Measurements from ENCODE around the gene MED12L.

Gene MED12L

GRCh38 chr3:151209654-151210053 lies 124.2 kb downstream of the MED12L start:
- Histone ChIP-seq H3K4me1 (no peaks in the 10 kb centered on the region), H2AFZ (no peak overlapping the region), H3K9me3 (ENCODE audit: control insufficient read depth, low read length) (no peaks in the 10 kb centered on the region), H3K4me3 (ENCODE audit: low read depth, low read length) (no peak overlapping the region), H3K36me3 (ENCODE audit: control insufficient read depth, insufficient read depth, low read length) (no peaks in the 10 kb centered on the region), H3K9ac (no peak overlapping the region), H3K27me3 (ENCODE audit: control insufficient read depth, insufficient read depth, low read length) (no peaks in the 10 kb centered on the region), H3K4me2 (ENCODE audit: low read length) (no peak overlapping the region), H3K27ac (no peak overlapping the region), H3K79me2 (no peaks in the 10 kb centered on the region)
- TF ChIP-seq, protein P1, sequence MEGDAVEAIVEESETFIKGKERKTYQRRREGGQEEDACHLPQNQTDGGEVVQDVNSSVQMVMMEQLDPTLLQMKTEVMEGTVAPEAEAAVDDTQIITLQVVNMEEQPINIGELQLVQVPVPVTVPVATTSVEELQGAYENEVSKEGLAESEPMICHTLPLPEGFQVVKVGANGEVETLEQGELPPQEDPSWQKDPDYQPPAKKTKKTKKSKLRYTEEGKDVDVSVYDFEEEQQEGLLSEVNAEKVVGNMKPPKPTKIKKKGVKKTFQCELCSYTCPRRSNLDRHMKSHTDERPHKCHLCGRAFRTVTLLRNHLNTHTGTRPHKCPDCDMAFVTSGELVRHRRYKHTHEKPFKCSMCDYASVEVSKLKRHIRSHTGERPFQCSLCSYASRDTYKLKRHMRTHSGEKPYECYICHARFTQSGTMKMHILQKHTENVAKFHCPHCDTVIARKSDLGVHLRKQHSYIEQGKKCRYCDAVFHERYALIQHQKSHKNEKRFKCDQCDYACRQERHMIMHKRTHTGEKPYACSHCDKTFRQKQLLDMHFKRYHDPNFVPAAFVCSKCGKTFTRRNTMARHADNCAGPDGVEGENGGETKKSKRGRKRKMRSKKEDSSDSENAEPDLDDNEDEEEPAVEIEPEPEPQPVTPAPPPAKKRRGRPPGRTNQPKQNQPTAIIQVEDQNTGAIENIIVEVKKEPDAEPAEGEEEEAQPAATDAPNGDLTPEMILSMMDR (IDR thresholded peaks at IDR 0.05) = no peak

DNA sequence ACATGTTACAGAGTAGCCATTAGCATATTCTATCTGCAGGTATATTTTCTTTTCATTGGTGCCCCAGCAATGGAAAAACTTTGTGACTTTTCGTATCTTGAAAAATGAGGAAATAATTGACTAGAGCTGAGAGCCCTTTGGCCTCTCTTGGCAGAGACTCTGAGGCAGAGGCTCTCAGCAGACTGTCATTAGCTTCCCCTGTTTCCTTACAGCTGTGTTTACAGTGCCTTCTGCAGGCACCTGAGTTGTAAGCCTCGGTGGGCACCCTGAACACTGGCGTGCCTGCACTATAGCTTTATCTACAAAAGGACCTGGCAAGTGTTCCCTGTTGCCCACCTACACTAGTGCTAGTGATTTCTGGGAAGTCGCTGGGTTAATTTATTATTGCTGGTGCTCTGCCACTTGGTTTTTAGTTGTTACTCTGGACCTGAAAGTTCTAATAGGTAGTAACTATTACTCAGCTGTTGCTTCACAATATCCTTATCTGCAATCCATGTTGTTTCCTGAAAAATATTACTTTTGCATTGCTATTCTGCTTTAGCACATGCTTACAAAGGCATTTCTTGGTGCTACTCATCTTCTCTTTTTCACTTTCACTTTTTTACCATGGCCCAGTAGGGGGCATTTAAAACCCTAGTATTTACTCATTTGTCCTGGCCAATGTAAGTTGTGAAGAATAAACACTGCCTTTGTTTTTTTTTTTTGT lies 125.4 kb downstream of the MED12L start:
- no peaks in the 10 kb centered on the region for H3K36me3 ChIP-seq (ENCODE audit: control insufficient read depth, insufficient read depth, low read length)
- no peak overlapping the region for H3K4me3 ChIP-seq (ENCODE audit: low read depth, low read length)
- H3K79me2 ChIP-seq = no peaks in the 10 kb centered on the region
- H3K9ac ChIP-seq = no peak overlapping the region
- no peaks in the 10 kb centered on the region for H3K27me3 ChIP-seq (ENCODE audit: control insufficient read depth, insufficient read depth, low read length)
- H3K27ac ChIP-seq = no peak overlapping the region
- H2AFZ ChIP-seq = no peak overlapping the region
- no peaks in the 10 kb centered on the region for H3K4me1 ChIP-seq
- TF ChIP-seq, protein P1 (IDR thresholded peaks at IDR 0.05) = no peak
- no peaks in the 10 kb centered on the region for H3K9me3 ChIP-seq (ENCODE audit: control insufficient read depth, low read length)
- no peak overlapping the region for H3K4me2 ChIP-seq (ENCODE audit: low read length)

DNA sequence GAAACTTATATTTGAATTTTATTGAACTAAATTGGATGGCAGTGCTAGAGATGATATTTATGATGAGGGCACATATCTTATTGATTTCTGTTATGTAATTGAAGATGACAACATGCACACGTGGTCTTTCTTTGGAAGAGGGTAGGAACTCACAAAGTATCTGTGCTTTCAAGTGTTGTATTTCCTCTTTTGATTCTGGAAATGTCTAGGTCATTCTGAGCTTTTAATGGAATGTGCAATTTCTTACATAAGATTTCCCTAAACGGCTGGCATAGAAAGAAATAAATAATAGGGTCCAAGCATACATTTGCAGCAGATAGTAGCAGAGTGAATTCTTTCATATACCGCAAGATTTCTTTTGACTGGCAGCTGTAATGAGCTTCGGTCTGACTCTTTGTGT lies 127.7 kb downstream of the MED12L start:
- no peak overlapping the region for H3K4me2 ChIP-seq (ENCODE audit: low read length)
- no peak overlapping the region for H3K9ac ChIP-seq
- H3K9me3 ChIP-seq (ENCODE audit: control insufficient read depth, low read length) = no peaks in the 10 kb centered on the region
- no peak overlapping the region for H3K4me3 ChIP-seq (ENCODE audit: low read depth, low read length)
- H3K36me3 ChIP-seq (ENCODE audit: control insufficient read depth, insufficient read depth, low read length) = no peaks in the 10 kb centered on the region
- H2AFZ ChIP-seq = no peak overlapping the region
- H3K27ac ChIP-seq = no peak overlapping the region
- no peaks in the 10 kb centered on the region for H3K79me2 ChIP-seq
- TF ChIP-seq, protein P1 (IDR thresholded peaks at IDR 0.05) = no peak
- H3K4me1 ChIP-seq = no peaks in the 10 kb centered on the region
- H3K27me3 ChIP-seq (ENCODE audit: control insufficient read depth, insufficient read depth, low read length) = no peaks in the 10 kb centered on the region

- Histone ChIP-seq H3K9ac (no peak overlapping the region), H3K79me2 (no peaks in the 10 kb centered on the region), H3K27ac (no peak overlapping the region), H3K36me3 (ENCODE audit: control insufficient read depth, insufficient read depth, low read length) (no peaks in the 10 kb centered on the region), H3K4me2 (ENCODE audit: low read length) (no peak overlapping the region), H3K4me3 (ENCODE audit: low read depth, low read length) (no peak overlapping the region), H3K4me1 (no peaks in the 10 kb centered on the region), H2AFZ (no peak overlapping the region), H3K9me3 (ENCODE audit: control insufficient read depth, low read length) (no peaks in the 10 kb centered on the region), H3K27me3 (ENCODE audit: control insufficient read depth, insufficient read depth, low read length) (no peaks in the 10 kb centered on the region)
- TF ChIP-seq, protein P1 (IDR thresholded peaks at IDR 0.05) = no peak
These were observed 128.4 kb downstream of the MED12L start for GRCh38 chr3:151213881-151214280.

DNA sequence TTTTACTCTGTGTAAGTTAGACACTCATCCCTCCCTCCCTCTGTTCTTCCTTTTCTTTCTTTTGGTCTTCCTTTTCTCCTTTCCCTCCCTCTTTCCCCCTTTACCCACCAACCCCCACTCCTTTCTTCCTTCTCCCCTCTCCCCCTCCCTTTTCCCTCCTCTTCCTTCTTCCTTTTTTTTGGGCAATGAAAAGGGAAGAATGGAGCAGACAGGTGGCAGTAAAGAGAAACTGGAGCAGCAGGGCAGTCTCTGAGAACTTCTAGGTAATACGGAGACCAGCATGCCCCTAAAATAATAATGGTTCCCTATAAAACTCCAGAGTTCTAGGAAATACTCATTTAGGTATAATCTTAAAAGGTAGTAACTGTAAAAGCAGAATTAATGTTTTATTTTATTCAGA lies 129.0 kb downstream of the MED12L start:
- no peaks in the 10 kb centered on the region for H3K27me3 ChIP-seq (ENCODE audit: control insufficient read depth, insufficient read depth, low read length)
- no peak overlapping the region for H2AFZ ChIP-seq
- TF ChIP-seq, protein P1 (IDR thresholded peaks at IDR 0.05) = no peak
- H3K27ac ChIP-seq = no peak overlapping the region
- no peak overlapping the region for H3K4me2 ChIP-seq (ENCODE audit: low read length)
- no peaks in the 10 kb centered on the region for H3K4me1 ChIP-seq
- H3K9me3 ChIP-seq (ENCODE audit: control insufficient read depth, low read length) = no peaks in the 10 kb centered on the region
- H3K36me3 ChIP-seq (ENCODE audit: control insufficient read depth, insufficient read depth, low read length) = no peaks in the 10 kb centered on the region
- H3K79me2 ChIP-seq = no peaks in the 10 kb centered on the region
- H3K9ac ChIP-seq = no peak overlapping the region
- H3K4me3 ChIP-seq (ENCODE audit: low read depth, low read length) = no peak overlapping the region
